DND-41 (cell line): ENCODE measurements around the gene CCL3.
"Not testable (repeated sequence)": the region's sequence is repeated elsewhere in the genome, so short reads cannot be mapped to it uniquely, and the experiment has no call there.

ENCODE experiments used
- ATAC-seq: fragments of 200-7000 bp; cut with Tn5 transposase; 3 replicates; pipeline ENCODE4 v1.9.1; 2021; ENCODE audit warnings: low read depth; ENCODE audit not compliant: insufficient read depth
- DNase-seq: peaks from one replicate; pipeline ENCODE4 v3.0.0-alpha.2; 2020
- H2AFZ ChIP-seq: 2 replicates; pipeline ENCODE4 v1.6.0; 2012; ENCODE audit warnings: low read depth, low read length
- H3K27ac ChIP-seq: 2 replicates; pipeline ENCODE4 v1.5.1; 2012; ENCODE audit warnings: low read length, inconsistent platforms
- H3K27me3 ChIP-seq: fragments of 200-600 bp; sonication (generic); 2 replicates; pipeline ENCODE4 v1.6.0; 2012; ENCODE audit warnings: low read length, mild to moderate bottlenecking, inconsistent platforms; ENCODE audit not compliant: insufficient read depth, poor library complexity
- H3K36me3 ChIP-seq: 2 replicates; pipeline ENCODE4 v1.5.1; 2012; ENCODE audit warnings: low read length, inconsistent platforms; ENCODE audit not compliant: insufficient read depth
- H3K4me1 ChIP-seq: 2 replicates; pipeline ENCODE4 v1.5.1; 2012; ENCODE audit warnings: mild to moderate bottlenecking, low read length; ENCODE audit not compliant: insufficient read depth
- H3K4me2 ChIP-seq: 2 replicates; pipeline ENCODE4 v1.6.0; 2012; ENCODE audit warnings: mild to moderate bottlenecking, moderate library complexity, low read length, inconsistent platforms; ENCODE audit not compliant: insufficient read depth
- H3K4me3 ChIP-seq, 2 experiments: fragments of 200-600 bp in 1 of 2; shearing (Covaris generic) in 1 of 2; 2 replicates each; pipeline ENCODE4 v1.5.1; 2012 to 2016; ENCODE audit warnings: inconsistent platforms in 2 of 2, low read length in 2 of 2, mild to moderate bottlenecking in 2 of 2, low read depth in 1 of 2, moderate library complexity in 1 of 2
- H3K79me2 ChIP-seq: 2 replicates; pipeline ENCODE4 v1.6.0; 2012; ENCODE audit warnings: low read length, inconsistent platforms; ENCODE audit not compliant: insufficient read depth
- H3K9ac ChIP-seq: 2 replicates; pipeline ENCODE4 v1.6.0; 2012; ENCODE audit warnings: low read depth, mild to moderate bottlenecking, inconsistent platforms, low read length, moderate library complexity
- H3K9me3 ChIP-seq: 2 replicates; pipeline ENCODE4 v1.5.1; 2012; ENCODE audit warnings: low read length, moderate library complexity, mild to moderate bottlenecking, inconsistent platforms; ENCODE audit not compliant: insufficient read depth, severe bottlenecking
- H4K20me1 ChIP-seq: 2 replicates; pipeline ENCODE4 v1.6.0; 2012; ENCODE audit warnings: low read length; ENCODE audit not compliant: insufficient read depth
- CTCF ChIP-seq: IDR thresholded peaks from 2 replicates; pipeline ENCODE4 v1.5.1; 2012; ENCODE audit warnings: borderline replicate concordance, low read length, moderate library complexity, mild to moderate bottlenecking; ENCODE audit not compliant: poor library complexity, severe bottlenecking; ENCODE audit errors: extremely low read depth
- EZH2 ChIP-seq: IDR thresholded peaks from 3 replicates; pipeline ENCODE4 v1.6.1; 2012; ENCODE audit warnings: borderline replicate concordance, low read depth, mild to moderate bottlenecking, moderate library complexity, low read length, inconsistent platforms; ENCODE audit not compliant: severe bottlenecking

CCL3 gene

GRCh38 chr17:36105781-36106492 lies 16.0 kb upstream of the CCL3 start:
- H4K20me1 ChIP-seq: no peaks in the 10 kb centered on the region
- H3K27me3 ChIP-seq: no peaks in the 10 kb centered on the region
- H3K36me3 ChIP-seq: no peaks in the 10 kb centered on the region
- H3K27ac ChIP-seq: no peak overlapping the region
- no peak overlapping the region for H3K9ac ChIP-seq
- no peaks in the 10 kb centered on the region for H3K79me2 ChIP-seq
- no peak overlapping the region for H2AFZ ChIP-seq
- DNase-seq (no peak), ATAC-seq (no peak)
- H3K4me3 ChIP-seq: no peak overlapping the region
- 0 out of 2 replicates have a peak, but pooled peaks cover 2% of the 10 kb centered on the region for H3K4me1 ChIP-seq
- H3K9me3 ChIP-seq: no peaks in the 10 kb centered on the region
- H3K4me2 ChIP-seq: no peak overlapping the region
- TF ChIP-seq CTCF (no peak), EZH2 (no peak)

- no peaks in the 10 kb centered on the region for H3K79me2 ChIP-seq
- no peak overlapping the region for H3K27ac ChIP-seq
- no peak for TF ChIP-seq CTCF
- TF ChIP-seq EZH2: no peak
- no peak overlapping the region for H3K9ac ChIP-seq
- H3K4me2 ChIP-seq: no peak overlapping the region
- no peaks in the 10 kb centered on the region for H4K20me1 ChIP-seq
- no peak for DNase-seq
- no peaks in the 10 kb centered on the region for H3K9me3 ChIP-seq
- H3K4me1 ChIP-seq: 0 out of 2 replicates have a peak, but pooled peaks cover 2% of the 10 kb centered on the region
- H3K36me3 ChIP-seq: no peaks in the 10 kb centered on the region
- H2AFZ ChIP-seq: no peak overlapping the region
- ATAC-seq: no peak
- H3K4me3 ChIP-seq: no peak overlapping the region
- H3K27me3 ChIP-seq: no peaks in the 10 kb centered on the region
Observed at GRCh38 chr17:36104701-36105181, 14.8 kb upstream of the CCL3 start.

GRCh38 chr17:36104246-36104645 lies 14.3 kb upstream of the CCL3 start:
- H3K27me3 ChIP-seq, H3K79me2 ChIP-seq, H3K4me1 ChIP-seq, H3K4me3 ChIP-seq, H3K9me3 ChIP-seq, DNase-seq, H3K9ac ChIP-seq, H3K4me2 ChIP-seq, H3K27ac ChIP-seq, ATAC-seq, H3K36me3 ChIP-seq, H4K20me1 ChIP-seq, H2AFZ ChIP-seq: not testable (repeated sequence)

GRCh38 chr17:36103401-36103975 lies 13.5 kb upstream of the CCL3 start, which contains the start of gene CCL4:
Gene CCL4 (plus strand): TSS chr17:36103827. CDS start chr17:36103906, 79 bp downstream.
- not testable (repeated sequence) for H3K9me3 ChIP-seq, H3K4me2 ChIP-seq, H3K4me1 ChIP-seq, H2AFZ ChIP-seq, H3K27me3 ChIP-seq, H3K79me2 ChIP-seq, DNase-seq, H3K9ac ChIP-seq, H3K4me3 ChIP-seq, H4K20me1 ChIP-seq, H3K36me3 ChIP-seq, H3K27ac ChIP-seq
- peak; percentile 40 for ATAC-seq

GRCh38 chr17:36099004-36099403 lies 9.1 kb upstream of the CCL3 start:
- H3K9ac ChIP-seq, H3K4me2 ChIP-seq, H3K27ac ChIP-seq, DNase-seq, H3K27me3 ChIP-seq, H3K79me2 ChIP-seq, ATAC-seq, H3K36me3 ChIP-seq, H3K9me3 ChIP-seq, H2AFZ ChIP-seq, H3K4me3 ChIP-seq, H3K4me1 ChIP-seq, H4K20me1 ChIP-seq: not testable (repeated sequence)
